Measurements from ENCODE around the gene HOXB7. TPM values are rescaled to one million over a fixed set of nuclear protein-coding genes. Genes with fewer than 3 reads are reported as not detected.

The HOXB7 gene
- total RNA-seq, 1 donor, result 0.54 TPM

GRCh38 chr17:48569674-48570324, 41.0 kb downstream of the HOXB7 start:
- DNase-seq (ENCODE audit: low read depth in 2 of 3, low spot score in 2 of 3), result no peak

GRCh38 chr17:48569240-48569582, 41.6 kb downstream of the HOXB7 start:
- DNase-seq (ENCODE audit: low read depth in 2 of 3, low spot score in 2 of 3), result no peak

GRCh38 chr17:48568499-48569239, 42.1 kb downstream of the HOXB7 start:
- DNase-seq (ENCODE audit: low read depth in 2 of 3, low spot score in 2 of 3), result no peak

GRCh38 chr17:48567646-48568354, 43.0 kb downstream of the HOXB7 start:
- no peak for DNase-seq (ENCODE audit: low read depth in 2 of 3, low spot score in 2 of 3)

- no peak for DNase-seq (ENCODE audit: low read depth in 2 of 3, low spot score in 2 of 3)
Measured at GRCh38 chr17:48567209-48567608, 43.6 kb downstream of the HOXB7 start.

GRCh38 chr17:48566717-48567116, 44.1 kb downstream of the HOXB7 start:
- DNase-seq (ENCODE audit: low read depth in 2 of 3, low spot score in 2 of 3), result no peak

GRCh38 chr17:48565925-48566710, 44.7 kb downstream of the HOXB7 start:
- DNase-seq (ENCODE audit: low read depth in 2 of 3, low spot score in 2 of 3), result no peak

- no peak for DNase-seq (ENCODE audit: low read depth in 2 of 3, low spot score in 2 of 3)
Measured at GRCh38 chr17:48565022-48565554, 45.7 kb downstream of the HOXB7 start.

- no peak for DNase-seq (ENCODE audit: low read depth in 2 of 3, low spot score in 2 of 3)
Measured at GRCh38 chr17:48564188-48565021, 46.4 kb downstream of the HOXB7 start.

- DNase-seq (ENCODE audit: low read depth in 2 of 3, low spot score in 2 of 3), result no peak
Measured at GRCh38 chr17:48563867-48564187, 47.0 kb downstream of the HOXB7 start.

GRCh38 chr17:48563385-48563838, 47.4 kb downstream of the HOXB7 start:
- no peak for DNase-seq (ENCODE audit: low read depth in 2 of 3, low spot score in 2 of 3)

GRCh38 chr17:48562934-48563333, 47.9 kb downstream of the HOXB7 start:
- DNase-seq (ENCODE audit: low read depth in 2 of 3, low spot score in 2 of 3), result no peak

- DNase-seq (ENCODE audit: low read depth in 2 of 3, low spot score in 2 of 3), result peak in 1 of 3 donors; percentile 68
Measured at GRCh38 chr17:48561884-48562810, 48.7 kb downstream of the HOXB7 start.

- DNase-seq (ENCODE audit: low read depth in 2 of 3, low spot score in 2 of 3), result no peak
Measured at GRCh38 chr17:48559840-48560817, 50.7 kb downstream of the HOXB7 start.

GRCh38 chr17:48559122-48559839, 51.5 kb downstream of the HOXB7 start:
- DNase-seq (ENCODE audit: low read depth in 2 of 3, low spot score in 2 of 3), result no peak

- DNase-seq (ENCODE audit: low read depth in 2 of 3, low spot score in 2 of 3), result no peak
Measured at GRCh38 chr17:48558831-48559121, 52.0 kb downstream of the HOXB7 start.

Measured in hematopoietic multipotent progenitor cell (in vitro differentiated cells).